BLaER1 (cell line): ENCODE data around the gene MLC1.
A peak's percentile ranks its signal among the peaks of the same experiment; 100 is the strongest.

Source experiments
- H3K27ac ChIP-seq: shearing (Covaris generic); formaldehyde crosslinking; 2 replicates; pipeline ENCODE4 v1.8.1; 2022
- H3K27me3 ChIP-seq: shearing (Covaris generic); formaldehyde crosslinking; 2 replicates; pipeline ENCODE4 v1.8.1; 2022
- H3K36me3 ChIP-seq: shearing (Covaris generic); formaldehyde crosslinking; 2 replicates; pipeline ENCODE4 v1.8.1; 2022
- H3K4me1 ChIP-seq: shearing (Covaris generic); formaldehyde crosslinking; 2 replicates; pipeline ENCODE4 v1.8.1; 2022
- H3K4me2 ChIP-seq: shearing (Covaris generic); formaldehyde crosslinking; 2 replicates; pipeline ENCODE4 v1.8.1; 2022
- H3K4me3 ChIP-seq: shearing (Covaris generic); formaldehyde crosslinking; 2 replicates; pipeline ENCODE4 v1.8.1; 2022
- H3K9ac ChIP-seq: shearing (Covaris generic); formaldehyde crosslinking; 2 replicates; pipeline ENCODE4 v1.8.1; 2022
- H3K9me3 ChIP-seq: shearing (Covaris generic); formaldehyde crosslinking; 2 replicates; pipeline ENCODE4 v1.8.1; 2022
- H4K20me1 ChIP-seq: shearing (Covaris generic); formaldehyde crosslinking; 2 replicates; pipeline ENCODE4 v1.8.1; 2022
- Cebpa-rat ChIP-seq: shearing (Covaris generic); IDR thresholded peaks from 2 replicates; pipeline ENCODE4 v1.8.1; 2022

The MLC1 gene

GRCh38 chr22:50081426-50082196, 3.6 kb downstream of the MLC1 start:
- H3K27me3 ChIP-seq, result no peaks in the 10 kb centered on the region
- no peak overlapping the region for H3K4me2 ChIP-seq
- H3K4me1 ChIP-seq, result peaks cover 26% of the 10 kb centered on the region
- TF ChIP-seq Cebpa-rat, result no peak
- peak overlapping the region; percentile 72 for H3K27ac ChIP-seq
- H4K20me1 ChIP-seq, result no peaks in the 10 kb centered on the region
- peaks cover under 1% of the 10 kb centered on the region; the same call in 1 of the 2 replicates for H3K9me3 ChIP-seq
- H3K36me3 ChIP-seq, result no peaks in the 10 kb centered on the region
- no peak overlapping the region for H3K4me3 ChIP-seq
- peak overlapping the region; percentile 57; the same call in 1 of the 2 replicates for H3K9ac ChIP-seq

GRCh38 chr22:50080077-50080465, 5.2 kb downstream of the MLC1 start:
- H3K4me3 ChIP-seq, result no peak overlapping the region
- H3K27me3 ChIP-seq, result no peaks in the 10 kb centered on the region
- H3K9ac ChIP-seq, result no peak overlapping the region
- no peak overlapping the region for H3K4me2 ChIP-seq
- H3K27ac ChIP-seq, result no peak overlapping the region
- no peaks in the 10 kb centered on the region for H3K9me3 ChIP-seq
- TF ChIP-seq Cebpa-rat, result no peak
- H4K20me1 ChIP-seq, result no peaks in the 10 kb centered on the region
- no peaks in the 10 kb centered on the region for H3K36me3 ChIP-seq
- H3K4me1 ChIP-seq, result peaks cover 41% of the 10 kb centered on the region

- Histone ChIP-seq H3K4me2 (peak overlapping the region; percentile 22; the same call in 1 of the 2 replicates), H3K4me1 (peaks cover 50% of the 10 kb centered on the region), H3K9ac (no peak overlapping the region), H3K36me3 (no peaks in the 10 kb centered on the region), H3K4me3 (no peak overlapping the region), H3K27me3 (no peaks in the 10 kb centered on the region), H3K27ac (no peak overlapping the region), H3K9me3 (no peaks in the 10 kb centered on the region), H4K20me1 (no peaks in the 10 kb centered on the region)
- no peak for TF ChIP-seq Cebpa-rat
These were observed 6.5 kb downstream of the MLC1 start for GRCh38 chr22:50078761-50079160.

GRCh38 chr22:50078246-50078645, 7.0 kb downstream of the MLC1 start:
- peaks cover 50% of the 10 kb centered on the region for H3K4me1 ChIP-seq
- H3K27ac ChIP-seq, result no peak overlapping the region
- peak overlapping the region; percentile 22; the same call in 1 of the 2 replicates for H3K4me2 ChIP-seq
- no peaks in the 10 kb centered on the region for H3K27me3 ChIP-seq
- no peak overlapping the region for H3K9ac ChIP-seq
- H4K20me1 ChIP-seq, result no peaks in the 10 kb centered on the region
- no peaks in the 10 kb centered on the region for H3K36me3 ChIP-seq
- H3K9me3 ChIP-seq, result no peaks in the 10 kb centered on the region
- no peak for TF ChIP-seq Cebpa-rat
- no peak overlapping the region for H3K4me3 ChIP-seq

- Histone ChIP-seq H3K4me2 (peak overlapping the region; percentile 76), H3K27ac (no peak overlapping the region), H3K27me3 (no peaks in the 10 kb centered on the region), H3K36me3 (no peaks in the 10 kb centered on the region), H3K9ac (no peak overlapping the region), H3K4me3 (no peak overlapping the region), H3K4me1 (peaks cover 50% of the 10 kb centered on the region), H3K9me3 (no peaks in the 10 kb centered on the region), H4K20me1 (no peaks in the 10 kb centered on the region)
- no peak for TF ChIP-seq Cebpa-rat
These were observed 8.3 kb downstream of the MLC1 start for GRCh38 chr22:50076646-50077535.

GRCh38 chr22:50074551-50075530, 10.4 kb downstream of the MLC1 start:
- H3K36me3 ChIP-seq, result no peaks in the 10 kb centered on the region
- peaks cover 50% of the 10 kb centered on the region for H3K4me1 ChIP-seq
- H3K4me3 ChIP-seq, result no peak overlapping the region
- no peak overlapping the region for H3K27ac ChIP-seq
- no peak for TF ChIP-seq Cebpa-rat
- no peaks in the 10 kb centered on the region for H3K27me3 ChIP-seq
- no peaks in the 10 kb centered on the region for H3K9me3 ChIP-seq
- peak overlapping the region; percentile 76 for H3K4me2 ChIP-seq
- H4K20me1 ChIP-seq, result no peaks in the 10 kb centered on the region
- H3K9ac ChIP-seq, result no peak overlapping the region

GRCh38 chr22:50074056-50074455, 11.2 kb downstream of the MLC1 start:
- H3K27ac ChIP-seq, result no peak overlapping the region
- H3K4me1 ChIP-seq, result peaks cover 49% of the 10 kb centered on the region
- no peak overlapping the region for H3K4me3 ChIP-seq

GRCh38 chr22:50072714-50073538, 12.3 kb downstream of the MLC1 start:
- TF ChIP-seq Cebpa-rat, result no peak
- Histone ChIP-seq H3K9me3 (no peaks in the 10 kb centered on the region), H3K4me1 (peaks cover 38% of the 10 kb centered on the region), H4K20me1 (no peaks in the 10 kb centered on the region), H3K27me3 (no peaks in the 10 kb centered on the region), H3K36me3 (no peaks in the 10 kb centered on the region), H3K4me3 (no peak overlapping the region), H3K9ac (no peak overlapping the region), H3K4me2 (no peak overlapping the region), H3K27ac (no peak overlapping the region)

More at GRCh38 chr22:50074056-50074455, 11.2 kb downstream of the MLC1 start:
- H3K27me3 ChIP-seq, result no peaks in the 10 kb centered on the region
- no peak overlapping the region for H3K4me2 ChIP-seq
- TF ChIP-seq Cebpa-rat, result no peak
- H3K9me3 ChIP-seq, result no peaks in the 10 kb centered on the region
- H3K9ac ChIP-seq, result no peak overlapping the region
- H4K20me1 ChIP-seq, result no peaks in the 10 kb centered on the region
- no peaks in the 10 kb centered on the region for H3K36me3 ChIP-seq
